Endometrium (tissue), 2 donors: ENCODE results near the gene FAM98C.
A peak's percentile ranks its signal among the peaks of the same experiment; 100 is the strongest.
"Not testable (repeated sequence)": the region's sequence is repeated elsewhere in the genome, so short reads cannot be mapped to it uniquely, and the experiment has no call there.

ENCODE experiments used
- FAIRE-seq: peaks from 2 replicates; lab custom pipeline; 2012; peaks lifted over from hg19 to GRCh38; lab: Jason Lieb, UNC
- donor health status: control.
- donor health status: control.

FAM98C gene

GRCh38 chr19:38402967-38403674 is at the start of gene FAM98C:
FAM98C (plus strand) TSS chr19:38403093; CDS start chr19:38403154, 61 bp downstream.
- FAIRE-seq: no peak

- FAIRE-seq: no peak
Observed at GRCh38 chr19:38355728-38356725, 46.9 kb upstream of the FAM98C start.

- no peak for FAIRE-seq
Observed at GRCh38 chr19:38358071-38358470, 44.8 kb upstream of the FAM98C start.

GRCh38 chr19:38359242-38360021 is 43.5 kb upstream of the FAM98C start:
- FAIRE-seq: no peak

GRCh38 chr19:38360351-38360750 is 42.5 kb upstream of the FAM98C start:
- FAIRE-seq: no peak

- FAIRE-seq: no peak
Observed at GRCh38 chr19:38360839-38361631, 41.9 kb upstream of the FAM98C start.

GRCh38 chr19:38361633-38362075 is 41.2 kb upstream of the FAM98C start:
- no peak for FAIRE-seq

GRCh38 chr19:38362076-38362945 is 40.6 kb upstream of the FAM98C start:
- FAIRE-seq: no peak

- FAIRE-seq: not testable (repeated sequence)
Observed at GRCh38 chr19:38362946-38363688, 39.8 kb upstream of the FAM98C start.

- FAIRE-seq: no peak
Observed at GRCh38 chr19:38367041-38367440, 35.9 kb upstream of the FAM98C start.

- FAIRE-seq: no peak
Observed at GRCh38 chr19:38369584-38369983, 33.3 kb upstream of the FAM98C start.

- no peak for FAIRE-seq
Observed at GRCh38 chr19:38370299-38370698, 32.6 kb upstream of the FAM98C start.

GRCh38 chr19:38371081-38371480 is 31.8 kb upstream of the FAM98C start:
- no peak for FAIRE-seq

- FAIRE-seq: no peak
Observed at GRCh38 chr19:38373907-38374331, 29.0 kb upstream of the FAM98C start.

- peak; percentile 97 for FAIRE-seq
Observed at GRCh38 chr19:38374332-38375097, 28.4 kb upstream of the FAM98C start, which contains the start of gene PSMD8. PSMD8 (plus strand) TSS chr19:38374571; CDS start chr19:38374602, 31 bp downstream.

- FAIRE-seq: no peak
Observed at GRCh38 chr19:38375098-38375493, 27.8 kb upstream of the FAM98C start.

- no peak for FAIRE-seq
Observed at GRCh38 chr19:38375748-38376147, 27.1 kb upstream of the FAM98C start.

GRCh38 chr19:38376576-38376975 is 26.3 kb upstream of the FAM98C start:
- FAIRE-seq: no peak

- FAIRE-seq: no peak
Observed at GRCh38 chr19:38377052-38377451, 25.8 kb upstream of the FAM98C start.
